GM23338 (cell line): ENCODE measurements around the gene SESN1. TPM values are rescaled to one million over a fixed set of nuclear protein-coding genes. Genes with fewer than 3 reads are reported as not detected.

Experiments used
- ATAC-seq: fragments of 200-7000 bp; cut with Tn5 transposase; 3 replicates; pipeline ENCODE4 v1.9.1; 2020
- DNase-seq: peaks from one replicate; pipeline ENCODE4 v3.0.0-alpha.2; 2015; ENCODE audit warnings: low spot score
- H2AFZ ChIP-seq: fragments of 200-600 bp; sonication (generic); 2 replicates; pipeline ENCODE4 v1.8.0; 2016; ENCODE audit warnings: antibody characterized with exemption, mild to moderate bottlenecking, moderate library complexity
- H3F3A ChIP-seq: fragments of 200-600 bp; sonication (generic); replicated peaks from 2 replicates; pipeline ENCODE4 v1.8.0; 2017; ENCODE audit warnings: antibody characterized with exemption, mixed run types, low read depth
- H3K27ac ChIP-seq: fragments of 200-600 bp; sonication (generic); 2 replicates; pipeline ENCODE4 v1.6.1; 2016; ENCODE audit warnings: low read depth
- H3K27me3 ChIP-seq: fragments of 200-600 bp; sonication (generic); 2 replicates; pipeline ENCODE4 v1.8.0; 2016; ENCODE audit warnings: mild to moderate bottlenecking, mixed run types, moderate library complexity; ENCODE audit not compliant: insufficient read depth
- H3K36me3 ChIP-seq: fragments of 200-600 bp; sonication (generic); 2 replicates; pipeline ENCODE4 v1.8.0; 2016; ENCODE audit warnings: mild to moderate bottlenecking; ENCODE audit not compliant: insufficient read depth
- H3K4me1 ChIP-seq: fragments of 200-600 bp; sonication (generic); 2 replicates; pipeline ENCODE4 v1.8.0; 2016; ENCODE audit warnings: mild to moderate bottlenecking, moderate library complexity; ENCODE audit not compliant: insufficient read depth
- H3K4me2 ChIP-seq: fragments of 200-600 bp; sonication (generic); 2 replicates; pipeline ENCODE4 v1.7.1; 2017; ENCODE audit warnings: mixed run types
- H3K4me3 ChIP-seq: fragments of 200-600 bp; sonication (generic); 2 replicates; pipeline ENCODE4 v1.6.1; 2016; ENCODE audit warnings: mixed run types
- H3K79me2 ChIP-seq: fragments of 200-600 bp; sonication (generic); replicated peaks from 2 replicates; pipeline ENCODE4 v1.8.0; 2017; ENCODE audit warnings: mild to moderate bottlenecking; ENCODE audit not compliant: insufficient read depth
- H3K9me2 ChIP-seq: fragments of 200-600 bp; sonication (generic); 2 replicates; pipeline ENCODE4 v1.8.0; 2017; ENCODE audit not compliant: insufficient read depth
- H4K20me1 ChIP-seq: fragments of 200-600 bp; sonication (generic); replicated peaks from 2 replicates; pipeline ENCODE4 v1.8.0; 2017; ENCODE audit warnings: mild to moderate bottlenecking; ENCODE audit not compliant: insufficient read depth
- H3K27ac Mint-ChIP-seq: 2 replicates; pipeline ENCODE4 v1.8.0; 2020; ENCODE audit warnings: inconsistent platforms, mild to moderate bottlenecking, moderate library complexity, mixed read lengths
- H3K27me3 Mint-ChIP-seq: 3 replicates; pipeline ENCODE4 v1.8.0; 2022; ENCODE audit warnings: low read depth, mild to moderate bottlenecking, moderate library complexity, mixed read lengths, inconsistent platforms; ENCODE audit not compliant: insufficient read depth, poor library complexity
- H3K36me3 Mint-ChIP-seq: 3 replicates; pipeline ENCODE4 v1.8.0; 2021; ENCODE audit warnings: low read depth, mild to moderate bottlenecking, inconsistent platforms, moderate library complexity, mixed read lengths
- H3K4me1 Mint-ChIP-seq: 3 replicates; pipeline ENCODE4 v1.8.0; 2020; ENCODE audit warnings: mild to moderate bottlenecking, inconsistent platforms, mixed read lengths
- H3K4me3 Mint-ChIP-seq: 3 replicates; pipeline ENCODE4 v1.8.0; 2021; ENCODE audit warnings: moderate library complexity, mild to moderate bottlenecking, inconsistent platforms, mixed read lengths
- H3K9me3 Mint-ChIP-seq: 3 replicates; pipeline ENCODE4 v1.8.0; 2020; ENCODE audit warnings: moderate library complexity, mild to moderate bottlenecking, inconsistent platforms, mixed read lengths
- CREB1 ChIP-seq: fragments of 250-450 bp; sonication (Bioruptor Pico); IDR thresholded peaks from 2 replicates; pipeline ENCODE4 v1.5.0; 2020; ENCODE audit warnings: low read depth, mild to moderate bottlenecking, moderate library complexity
- CTCF ChIP-seq, 2 experiments: fragments of 200-600 bp in 1 of 2; sonication (generic) in 1 of 2; conservative IDR thresholded peaks; 2 replicates each; pipeline versions ENCODE4 v1.5.1 to v1.6.1; 2016 to 2017; ENCODE audit warnings: antibody characterized with exemption in 2 of 2, low read depth in 2 of 2, mild to moderate bottlenecking in 2 of 2, moderate library complexity in 1 of 2
- ETS1 ChIP-seq: IDR thresholded peaks from 2 replicates; pipeline ENCODE4 v1.6.1; 2016; ENCODE audit warnings: antibody characterized with exemption
- EZH2 ChIP-seq: fragments of 200-600 bp; sonication (generic); IDR thresholded peaks from one replicate; pipeline ENCODE4 v1.8.0; 2017; ENCODE audit warnings: antibody characterized with exemption, mild to moderate bottlenecking, low read depth; ENCODE audit not compliant: unreplicated experiment
- EZH2phosphoT487 ChIP-seq: fragments of 200-600 bp; sonication (generic); IDR thresholded peaks from one replicate; pipeline ENCODE4 v1.8.1; 2018; ENCODE audit warnings: antibody characterized with exemption; ENCODE audit not compliant: unreplicated experiment
- JUNB ChIP-seq: IDR thresholded peaks from one replicate; pipeline ENCODE4 v1.6.1; 2016; ENCODE audit warnings: antibody characterized with exemption; ENCODE audit not compliant: unreplicated experiment
- NANOG ChIP-seq: IDR thresholded peaks from 2 replicates; pipeline ENCODE4 v1.6.1; 2016; ENCODE audit warnings: antibody characterized with exemption, borderline replicate concordance
- POLR2AphosphoS5 ChIP-seq: IDR thresholded peaks from 2 replicates; pipeline ENCODE4 v1.6.1; 2016; ENCODE audit warnings: antibody characterized with exemption, low read depth
- REST ChIP-seq: IDR thresholded peaks from one replicate; pipeline ENCODE4 v1.6.1; 2018; ENCODE audit warnings: antibody characterized with exemption; ENCODE audit not compliant: unreplicated experiment
- STAT1 ChIP-seq: IDR thresholded peaks from one replicate; pipeline ENCODE4 v1.6.1; 2016; ENCODE audit warnings: antibody characterized with exemption; ENCODE audit not compliant: unreplicated experiment
- ZNF114 ChIP-seq: fragments of 250-450 bp; sonication (Bioruptor Pico); IDR thresholded peaks from 2 replicates; pipeline ENCODE4 v1.5.0; 2020; ENCODE audit warnings: mild to moderate bottlenecking, moderate library complexity
- ZNF331 ChIP-seq: fragments of 250-450 bp; sonication (Bioruptor Pico); IDR thresholded peaks from 2 replicates; pipeline ENCODE4 v1.5.0; 2020; ENCODE audit warnings: low read depth, mild to moderate bottlenecking, moderate library complexity
- ZNF462 ChIP-seq: fragments of 250-450 bp; sonication (Bioruptor Pico); IDR thresholded peaks from 2 replicates; pipeline ENCODE4 v1.5.0; 2020; ENCODE audit warnings: mild to moderate bottlenecking, moderate library complexity
- polyA plus RNA-seq: library from polyadenylated mRNA; unstranded; fragments of >200 nt; fragmentation: Nextera tagmentation; extraction: Ambion mirVana; gene quantifications from 2 replicates; pipeline ENCODE4 v1.2.1, GENCODE V29; 2016
- total RNA-seq: library from RNA; depleted of rRNA; stranded (reverse); fragments of >200 nt; shearing (Covaris generic); gene quantifications from 2 replicates; pipeline ENCODE4 v1.2.3, GENCODE V29; 2014

Gene SESN1
- total and polyA plus RNA-seq, 2 experiments from 2014 or later = 26.2 to 36.4 TPM

- no peaks in the 10 kb centered on the region for H3K9me2 ChIP-seq
- no peak overlapping the region for H3K4me3 ChIP-seq
- no peak overlapping the region for H3K27ac ChIP-seq
- H3K4me1 ChIP-seq = no peaks in the 10 kb centered on the region
- H3K4me2 ChIP-seq = no peak overlapping the region
- Mint-ChIP-seq H3K4me1 (peaks cover 8% of the 10 kb centered on the region; the same call in 2 of the 3 replicates), H3K9me3 (no peaks in the 10 kb centered on the region), H3K36me3 (no peaks in the 10 kb centered on the region), H3K4me3 (no peak overlapping the region), H3K27ac (no peak overlapping the region), H3K27me3 (peaks cover 2% of the 10 kb centered on the region)
- TF ChIP-seq EZH2 (no peak), ETS1 (no peak), REST (no peak), JUNB (no peak), ZNF462 (no peak), NANOG (no peak), CREB1 (CRISPR knock-in tag) (no peak), ZNF331 (CRISPR knock-in tag) (no peak), ZNF114 (CRISPR knock-in tag) (no peak), EZH2phosphoT487 (no peak), CTCF (conservative IDR thresholded peaks at IDR 0.05; ENCODE audit: low read depth in 2 of 2) (no peak), STAT1 (no peak), POLR2AphosphoS5 (no peak)
- DNase-seq (peak; percentile 41), ATAC-seq (no peak)
- H4K20me1 ChIP-seq = no peaks in the 10 kb centered on the region
- H3F3A ChIP-seq = no peaks in the 10 kb centered on the region
- H2AFZ ChIP-seq = no peak overlapping the region
- H3K79me2 ChIP-seq = no peaks in the 10 kb centered on the region
- H3K36me3 ChIP-seq = no peaks in the 10 kb centered on the region
- H3K27me3 ChIP-seq = no peaks in the 10 kb centered on the region
Measured at GRCh38 chr6:109021870-109022269, 72.8 kb downstream of the SESN1 start.
